ENCODE data around the gene GTF2H4.

GRCh38 chr6:30900863-30901417 lies 7.1 kb upstream of the GTF2H4 start:
- no peak for TF ChIP-seq CTCF (IDR thresholded peaks at IDR 0.05)
- no peak for TF ChIP-seq POLR2A (IDR thresholded peaks at IDR 0.05)
